WTC11 (cell line): ENCODE results near the gene ACRV1. TPM values are rescaled to one million over a fixed set of nuclear protein-coding genes. Genes with fewer than 3 reads are reported as not detected.

Experiments used
- ATAC-seq: fragments of 200-7000 bp; cut with Tn5 transposase; 2 replicates; pipeline ENCODE4 v1.10.0; 2021; ENCODE audit warnings: mild to moderate bottlenecking, moderate library complexity
- CTCF ChIA-PET: fragments of 300-600 bp; sonication (Branson Sonifier 250); formaldehyde crosslinking; loops from one replicate; lab custom pipeline; 2021; ENCODE audit warnings: antibody characterized with exemption; lab: Charles Lee
- POLR2A ChIA-PET: fragments of 350-600 bp; sonication (Branson Sonifier 250); formaldehyde crosslinking; loops from one replicate; lab custom pipeline; 2021; ENCODE audit warnings: antibody characterized with exemption; lab: Charles Lee
- DNase-seq: peaks from one replicate; pipeline ENCODE4 v3.0.0; 2021; ENCODE audit warnings: low spot score
- H3K27ac Mint-ChIP-seq: 2 replicates; pipeline ENCODE4 v1.8.0; 2021; ENCODE audit warnings: mixed read lengths
- H3K27me3 Mint-ChIP-seq: 2 replicates; pipeline ENCODE4 v1.8.0; 2021; ENCODE audit warnings: low read depth, mild to moderate bottlenecking, moderate library complexity, mixed read lengths
- H3K36me3 Mint-ChIP-seq: 2 replicates; pipeline ENCODE4 v1.8.0; 2021; ENCODE audit warnings: mixed read lengths
- H3K4me1 Mint-ChIP-seq: 2 replicates; pipeline ENCODE4 v1.8.0; 2022; ENCODE audit warnings: mixed read lengths
- H3K4me3 Mint-ChIP-seq: 2 replicates; pipeline ENCODE4 v1.8.0; 2021; ENCODE audit warnings: mild to moderate bottlenecking, moderate library complexity, mixed read lengths
- H3K9me3 Mint-ChIP-seq: 2 replicates; pipeline ENCODE4 v1.8.0; 2021; ENCODE audit warnings: mixed read lengths
- AFF4 ChIP-seq: sonication (generic); formaldehyde crosslinking; IDR thresholded peaks from 2 replicates; pipeline ENCODE4 v1.8.1; 2023; ENCODE audit warnings: mild to moderate bottlenecking, missing genetic modification reagents, borderline replicate concordance
- ARID4B ChIP-seq: sonication (generic); formaldehyde crosslinking; IDR thresholded peaks from 2 replicates; pipeline ENCODE4 v1.8.0; 2023; ENCODE audit warnings: missing genetic modification reagents, mild to moderate bottlenecking, borderline replicate concordance
- ATF1 ChIP-seq: sonication (generic); formaldehyde crosslinking; IDR thresholded peaks from 2 replicates; pipeline ENCODE4 v1.8.1; 2023; ENCODE audit warnings: mild to moderate bottlenecking, moderate library complexity, missing genetic modification reagents
- CBFB ChIP-seq: sonication (generic); formaldehyde crosslinking; IDR thresholded peaks from 2 replicates; pipeline ENCODE4 v1.8.1; 2022; ENCODE audit warnings: mild to moderate bottlenecking, low read depth, missing genetic modification reagents
- ETV6 ChIP-seq: sonication (generic); formaldehyde crosslinking; IDR thresholded peaks from 2 replicates; pipeline ENCODE4 v1.8.1; 2022; ENCODE audit warnings: mild to moderate bottlenecking, missing genetic modification reagents
- FOXJ3 ChIP-seq: sonication (generic); formaldehyde crosslinking; IDR thresholded peaks from 2 replicates; pipeline ENCODE4 v1.9.0; 2021; ENCODE audit warnings: missing genetic modification reagents, mild to moderate bottlenecking, borderline replicate concordance
- FOXP1 ChIP-seq: sonication (generic); formaldehyde crosslinking; IDR thresholded peaks from 2 replicates; pipeline ENCODE4 v1.8.0; 2022; ENCODE audit warnings: missing genetic modification reagents, mild to moderate bottlenecking, moderate library complexity, borderline replicate concordance
- GRHL2 ChIP-seq: fragments of 250-450 bp; sonication (Bioruptor Pico); IDR thresholded peaks from 2 replicates; pipeline ENCODE4 v1.8.0; 2022; ENCODE audit warnings: mild to moderate bottlenecking, moderate library complexity; ENCODE audit not compliant: insufficient replicate concordance, severe bottlenecking
- IRF1 ChIP-seq: sonication (generic); formaldehyde crosslinking; IDR thresholded peaks from 2 replicates; pipeline ENCODE4 v1.8.0; 2023; ENCODE audit warnings: missing genetic modification reagents
- MXD4 ChIP-seq: fragments of 250-450 bp; sonication (Bioruptor Pico); IDR thresholded peaks from 2 replicates; pipeline ENCODE4 v1.8.0; 2021; ENCODE audit warnings: mild to moderate bottlenecking, moderate library complexity, borderline replicate concordance
- NFATC4 ChIP-seq: fragments of 250-450 bp; sonication (Bioruptor Pico); IDR thresholded peaks from 2 replicates; pipeline ENCODE4 v1.9.0; 2021; ENCODE audit warnings: mild to moderate bottlenecking
- OVOL2 ChIP-seq: fragments of 250-450 bp; sonication (Bioruptor Pico); IDR thresholded peaks from 2 replicates; pipeline ENCODE4 v1.9.0; 2021; ENCODE audit warnings: mild to moderate bottlenecking, borderline replicate concordance
- RORB ChIP-seq: fragments of 250-450 bp; sonication (Bioruptor Pico); IDR thresholded peaks from 2 replicates; pipeline ENCODE4 v1.9.0; 2021; ENCODE audit warnings: mild to moderate bottlenecking
- ZBTB21 ChIP-seq: sonication (generic); formaldehyde crosslinking; IDR thresholded peaks from 2 replicates; pipeline ENCODE4 v1.8.1; 2023; ENCODE audit warnings: mild to moderate bottlenecking, missing genetic modification reagents, borderline replicate concordance
- ZNF396 ChIP-seq: fragments of 250-450 bp; sonication (Bioruptor Pico); IDR thresholded peaks from 2 replicates; pipeline ENCODE4 v1.8.0; 2021; ENCODE audit warnings: mild to moderate bottlenecking, moderate library complexity, borderline replicate concordance
- total RNA-seq: library from RNA; stranded (reverse); gene quantifications from 3 replicates; pipeline ENCODE4 v1.2.3, GENCODE V29; 2021
- TF ChIP-seq, protein P1 (sequence below): sonication (generic); formaldehyde crosslinking; IDR thresholded peaks from 2 replicates; pipeline ENCODE4 v1.8.1; 2022; ENCODE audit warnings: low read depth, mild to moderate bottlenecking, moderate library complexity, missing genetic modification reagents, borderline replicate concordance
- TF ChIP-seq, protein P2 (sequence below): sonication (generic); formaldehyde crosslinking; IDR thresholded peaks from 2 replicates; pipeline ENCODE4 v1.8.0; 2022; ENCODE audit warnings: mild to moderate bottlenecking, missing genetic modification reagents

ACRV1 gene
- total RNA-seq, 1 experiment from 2014 or later = not detected

GRCh38 chr11:125667151-125667550 is 13.5 kb downstream of the ACRV1 start (continued):
- no peak for TF ChIP-seq AFF4
- TF ChIP-seq OVOL2 (CRISPR knock-in tag) = no peak
- TF ChIP-seq IRF1 (CRISPR knock-in tag) = no peak
- TF ChIP-seq CBFB = no peak

DNA sequence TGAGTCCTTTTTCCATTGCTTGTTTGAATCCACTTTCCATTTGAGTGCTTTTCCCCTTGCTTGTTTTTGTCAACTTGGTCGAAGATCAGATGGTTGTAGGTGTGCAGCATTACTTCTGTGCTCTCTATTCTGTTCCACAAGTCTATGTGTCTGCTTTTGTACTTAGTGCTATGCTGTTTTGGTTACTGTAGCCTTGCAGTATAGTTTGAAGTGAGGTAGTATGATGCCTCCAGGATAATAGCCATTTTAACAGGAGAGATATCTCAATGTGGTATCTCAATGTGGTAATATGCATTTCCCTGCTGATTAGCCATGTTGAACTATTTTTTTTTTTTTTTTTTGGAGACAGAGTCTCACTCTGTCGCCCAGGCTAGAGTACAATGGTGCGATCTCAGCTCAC is 16.7 kb downstream of the ACRV1 start:
- ATAC-seq (no peak), DNase-seq (no peak)
- CTCF ChIA-PET = no interaction called here
- TF ChIP-seq ATF1 (CRISPR knock-in tag) (no peak), FOXP1 (no peak), MXD4 (CRISPR knock-in tag) (no peak), AFF4 (no peak), ZNF396 (no peak), NFATC4 (CRISPR knock-in tag) (no peak), ETV6 (CRISPR knock-in tag) (no peak), GRHL2 (CRISPR knock-in tag) (no peak), CBFB (no peak), ARID4B (no peak), RORB (CRISPR knock-in tag) (no peak), ZBTB21 (CRISPR knock-in tag) (no peak), FOXJ3 (CRISPR knock-in tag) (no peak)
- TF ChIP-seq, protein P1, sequence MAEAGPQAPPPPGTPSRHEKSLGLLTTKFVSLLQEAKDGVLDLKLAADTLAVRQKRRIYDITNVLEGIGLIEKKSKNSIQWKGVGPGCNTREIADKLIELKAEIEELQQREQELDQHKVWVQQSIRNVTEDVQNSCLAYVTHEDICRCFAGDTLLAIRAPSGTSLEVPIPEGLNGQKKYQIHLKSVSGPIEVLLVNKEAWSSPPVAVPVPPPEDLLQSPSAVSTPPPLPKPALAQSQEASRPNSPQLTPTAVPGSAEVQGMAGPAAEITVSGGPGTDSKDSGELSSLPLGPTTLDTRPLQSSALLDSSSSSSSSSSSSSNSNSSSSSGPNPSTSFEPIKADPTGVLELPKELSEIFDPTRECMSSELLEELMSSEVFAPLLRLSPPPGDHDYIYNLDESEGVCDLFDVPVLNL (CRISPR knock-in tag) = no peak
- TF ChIP-seq, protein P2, sequence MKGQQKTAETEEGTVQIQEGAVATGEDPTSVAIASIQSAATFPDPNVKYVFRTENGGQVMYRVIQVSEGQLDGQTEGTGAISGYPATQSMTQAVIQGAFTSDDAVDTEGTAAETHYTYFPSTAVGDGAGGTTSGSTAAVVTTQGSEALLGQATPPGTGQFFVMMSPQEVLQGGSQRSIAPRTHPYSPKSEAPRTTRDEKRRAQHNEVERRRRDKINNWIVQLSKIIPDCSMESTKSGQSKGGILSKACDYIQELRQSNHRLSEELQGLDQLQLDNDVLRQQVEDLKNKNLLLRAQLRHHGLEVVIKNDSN (CRISPR knock-in tag) = no peak
- POLR2A ChIA-PET = no interaction called here
- Mint-ChIP-seq H3K36me3 (peaks cover 63% of the 10 kb centered on the region), H3K9me3 (peaks cover 32% of the 10 kb centered on the region), H3K27me3 (no peaks in the 10 kb centered on the region), H3K27ac (no peak overlapping the region; the same call in 1 of the 2 replicates), H3K4me1 (no peaks in the 10 kb centered on the region), H3K4me3 (no peak overlapping the region)
